Right atrium auricular region (tissue), 2 donors: Measurements from ENCODE around the gene LY9. TPM values are rescaled to one million over a fixed set of nuclear protein-coding genes. Genes with fewer than 3 reads are reported as not detected.

ENCODE experiments used
- DNase-seq: peaks from one replicate; pipeline ENCODE4 v3.0.0-alpha.2; 2019; ENCODE audit warnings: low spot score
- H3K27ac ChIP-seq, 2 donors: fragments of 200-600 bp; sonication (generic); 1 replicate in 1 of 2; 2 replicates in 1 of 2; pipeline ENCODE4 v1.5.1; 2016 to 2019
- H3K27me3 ChIP-seq, 2 donors: fragments of 200-600 bp; sonication (generic); one replicate each; pipeline versions ENCODE4 v1.5.1 to v1.6.0; 2017 to 2019
- H3K36me3 ChIP-seq: fragments of 200-600 bp; sonication (generic); one replicate; pipeline ENCODE4 v1.5.1; 2016
- H3K4me1 ChIP-seq, 2 donors: fragments of 200-600 bp; sonication (generic); one replicate each; pipeline versions ENCODE4 v1.5.1 to v1.6.0; 2017 to 2019
- H3K4me3 ChIP-seq, 2 donors: fragments of 200-600 bp; sonication (generic); 1 replicate in 1 of 2; 2 replicates in 1 of 2; pipeline ENCODE4 v1.5.1; 2017 to 2019; ENCODE audit warnings: mild to moderate bottlenecking in 1 of 2, moderate library complexity in 1 of 2
- H3K9me3 ChIP-seq, 2 donors: fragments of 200-600 bp; sonication (generic); one replicate each; pipeline ENCODE4 v1.5.1; 2019
- CTCF ChIP-seq, 2 donors: fragments of 200-600 bp; sonication (generic); IDR thresholded peaks; one replicate each; pipeline ENCODE4 v1.5.1; 2019; ENCODE audit warnings: antibody characterized with exemption in 2 of 2
- total RNA-seq, 2 donors: library from RNA; depleted of rRNA; stranded (reverse); fragments of >200 nt; gene quantifications; one replicate each; pipeline ENCODE4 v1.1.0, GENCODE V29; 2016

The LY9 gene
- total RNA-seq, 2 donors from 2014 or later, result 0.19 to 0.20 TPM

- no peaks in the 10 kb centered on the region for H3K9me3 ChIP-seq
- no peak for DNase-seq
- no peak overlapping the region for H3K4me3 ChIP-seq
- TF ChIP-seq CTCF (IDR thresholded peaks at IDR 0.05), result peak; percentile 44 to 72
- no peak overlapping the region for H3K27ac ChIP-seq
- peaks cover 0 to 8% of the 10 kb centered on the region in 2 donors for H3K4me1 ChIP-seq
- no peaks in the 10 kb centered on the region for H3K36me3 ChIP-seq
- no peaks in the 10 kb centered on the region for H3K27me3 ChIP-seq
Measured at GRCh38 chr1:160834945-160835565, 39.1 kb downstream of the LY9 start.

GRCh38 chr1:160835751-160836150 is 39.8 kb downstream of the LY9 start:
- Histone ChIP-seq H3K4me3 (no peak overlapping the region), H3K4me1 (peaks cover 0 to 8% of the 10 kb centered on the region in 2 donors), H3K36me3 (no peaks in the 10 kb centered on the region), H3K9me3 (no peaks in the 10 kb centered on the region), H3K27ac (no peak overlapping the region), H3K27me3 (no peaks in the 10 kb centered on the region)
- DNase-seq, result no peak
- no peak for TF ChIP-seq CTCF (IDR thresholded peaks at IDR 0.05)

- TF ChIP-seq CTCF (IDR thresholded peaks at IDR 0.05), result no peak
- H3K36me3 ChIP-seq, result no peaks in the 10 kb centered on the region
- no peak for DNase-seq
- H3K4me3 ChIP-seq, result no peak overlapping the region
- H3K9me3 ChIP-seq, result no peaks in the 10 kb centered on the region
- no peak overlapping the region for H3K27ac ChIP-seq
- H3K4me1 ChIP-seq, result peaks cover 0 to 8% of the 10 kb centered on the region in 2 donors
- H3K27me3 ChIP-seq, result no peaks in the 10 kb centered on the region
Measured at GRCh38 chr1:160836561-160836960, 40.6 kb downstream of the LY9 start.

GRCh38 chr1:160836981-160837557 is 41.1 kb downstream of the LY9 start:
- Histone ChIP-seq H3K4me3 (no peak overlapping the region), H3K4me1 (peaks cover 0 to 8% of the 10 kb centered on the region in 2 donors), H3K27me3 (no peaks in the 10 kb centered on the region), H3K36me3 (no peaks in the 10 kb centered on the region), H3K27ac (no peak overlapping the region), H3K9me3 (no peaks in the 10 kb centered on the region)
- DNase-seq, result no peak
- no peak for TF ChIP-seq CTCF (IDR thresholded peaks at IDR 0.05)

- Histone ChIP-seq H3K27me3 (no peaks in the 10 kb centered on the region), H3K27ac (no peak overlapping the region), H3K4me1 (peaks cover 0 to 8% of the 10 kb centered on the region in 2 donors), H3K9me3 (no peaks in the 10 kb centered on the region), H3K36me3 (no peaks in the 10 kb centered on the region), H3K4me3 (no peak overlapping the region)
- no peak for DNase-seq
- TF ChIP-seq CTCF (IDR thresholded peaks at IDR 0.05), result no peak
Measured at GRCh38 chr1:160837558-160838205, 41.7 kb downstream of the LY9 start.
